ENCODE measurements around the gene RAF1. TPM values are rescaled to one million over a fixed set of nuclear protein-coding genes. Genes with fewer than 3 reads are reported as not detected.

The RAF1 gene
- total and polyA plus RNA-seq, 9 of the 15 experiments (the other 6 are each of a cell fraction or from before 2014, with no cell fraction given) = 28.0 to 183 (median 85.6) TPM

- no peak overlapping the region for H3K4me3 ChIP-seq
- peak overlapping the region in 1 of 2 experiments; percentile 82; a peak in 1 of 4 replicates for H3K9ac ChIP-seq (ENCODE audit: insufficient read depth in 1 of 2, low read depth in 2 of 2, low read length in 2 of 2)
- H3K9me1 ChIP-seq (ENCODE audit: control insufficient read depth, insufficient read depth, low read length) = peaks cover 7% of the 10 kb centered on the region
- no peak for TF ChIP-seq BDP1 (IDR thresholded peaks at IDR 0.05; ENCODE audit: insufficient read depth, insufficient read length)
- no peak for TF ChIP-seq ZNF41 (CRISPR knock-in tag; conservative IDR thresholded peaks at IDR 0.05)
- TF ChIP-seq KDM1A (IDR thresholded peaks at IDR 0.05) = peak; percentile 64 to 70; a peak in 3 of 4 replicates
- TF ChIP-seq HDAC1 (IDR thresholded peaks at IDR 0.05) = peak in 1 of 2 experiments; percentile 43; a peak in 1 of 4 replicates
- TF ChIP-seq, protein P1, sequence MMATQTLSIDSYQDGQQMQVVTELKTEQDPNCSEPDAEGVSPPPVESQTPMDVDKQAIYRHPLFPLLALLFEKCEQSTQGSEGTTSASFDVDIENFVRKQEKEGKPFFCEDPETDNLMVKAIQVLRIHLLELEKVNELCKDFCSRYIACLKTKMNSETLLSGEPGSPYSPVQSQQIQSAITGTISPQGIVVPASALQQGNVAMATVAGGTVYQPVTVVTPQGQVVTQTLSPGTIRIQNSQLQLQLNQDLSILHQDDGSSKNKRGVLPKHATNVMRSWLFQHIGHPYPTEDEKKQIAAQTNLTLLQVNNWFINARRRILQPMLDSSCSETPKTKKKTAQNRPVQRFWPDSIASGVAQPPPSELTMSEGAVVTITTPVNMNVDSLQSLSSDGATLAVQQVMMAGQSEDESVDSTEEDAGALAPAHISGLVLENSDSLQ (IDR thresholded peaks at IDR 0.05) = peak; percentile 66
- no peak for TF ChIP-seq NR2C2 (CRISPR knock-in tag; IDR thresholded peaks at IDR 0.05)
- no peak for TF ChIP-seq NR2C2 (tag; IDR thresholded peaks at IDR 0.05)
- TF ChIP-seq, protein P2, sequence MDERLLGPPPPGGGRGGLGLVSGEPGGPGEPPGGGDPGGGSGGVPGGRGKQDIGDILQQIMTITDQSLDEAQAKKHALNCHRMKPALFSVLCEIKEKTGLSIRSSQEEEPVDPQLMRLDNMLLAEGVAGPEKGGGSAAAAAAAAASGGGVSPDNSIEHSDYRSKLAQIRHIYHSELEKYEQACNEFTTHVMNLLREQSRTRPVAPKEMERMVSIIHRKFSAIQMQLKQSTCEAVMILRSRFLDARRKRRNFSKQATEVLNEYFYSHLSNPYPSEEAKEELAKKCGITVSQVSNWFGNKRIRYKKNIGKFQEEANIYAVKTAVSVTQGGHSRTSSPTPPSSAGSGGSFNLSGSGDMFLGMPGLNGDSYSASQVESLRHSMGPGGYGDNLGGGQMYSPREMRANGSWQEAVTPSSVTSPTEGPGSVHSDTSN (CRISPR knock-in tag; IDR thresholded peaks at IDR 0.05; ENCODE audit: low read depth) = no peak
- TF ChIP-seq, protein P2 (tag; conservative IDR thresholded peaks at IDR 0.05; ENCODE audit: low read depth) = peak; percentile 28; the same call in 1 of the 2 replicates
- no peak for TF ChIP-seq ZNF561 (CRISPR knock-in tag; conservative IDR thresholded peaks at IDR 0.05)
- no peak for TF ChIP-seq TAF7 (tag; IDR thresholded peaks at IDR 0.05)
- whole genome bisulfite sequencing (ENCODE audit: insufficient coverage, low coverage, missing lambda C conversion rate) = 37% methylated on average over 3 of the region's 3 CpGs
- H4K20me1 ChIP-seq (replicated peaks; ENCODE audit: control insufficient read depth, insufficient read depth, low read length) = peaks cover 51% of the 10 kb centered on the region
- no TSS peak for BruUV-seq (replicated peaks)
- CTCF ChIA-PET (ENCODE audit: low intra/inter-chr PET ratio) = no interaction called here
- DNase-seq (ENCODE audit: extremely low read depth in 1 of 4, low spot score in 3 of 4) (peak in 1 of 4 experiments; percentile 35), FAIRE-seq (no peak), ATAC-seq (no peak)
- no peak overlapping the region for H3K27ac ChIP-seq (ENCODE audit: extremely low read depth, low read depth, low read length)
- H3K27me3 ChIP-seq (ENCODE audit: control insufficient read depth in 2 of 2, insufficient read depth in 2 of 2, low read length in 2 of 2) = no peaks in the 10 kb centered on the region
- POLR2A ChIA-PET = interaction anchor here (1.1 to 1.6 kb wide), 4 partner anchors 9 to 273 kb away, joined by 3 to 4 read pairs (median 4); no protein-coding TSS in a partner anchor
- H3K79me2 ChIP-seq (ENCODE audit: control insufficient read depth, insufficient read depth, low read length) = peaks cover 74% of the 10 kb centered on the region
- peaks cover 2% of the 10 kb centered on the region; the same call in 1 of the 3 replicates for H3K36me3 ChIP-seq (ENCODE audit: control insufficient read depth, insufficient read depth, low read length)
- no peak overlapping the region for H2AFZ ChIP-seq (ENCODE audit: low read depth, low read length)
- in situ Hi-C loops (cut with MboI) = no loop called here
- peak overlapping the region; percentile 94; the same call in 1 of the 2 replicates for H3K4me2 ChIP-seq (ENCODE audit: insufficient read depth, low read length)
- H3K9me3 ChIP-seq (replicated peaks; ENCODE audit: control insufficient read depth, insufficient read depth, low read depth, low read length) = no peaks in the 10 kb centered on the region
- peaks cover 13 to 27% of the 10 kb centered on the region in 2 experiments for H3K4me1 ChIP-seq (replicated peaks in 1 of 2; ENCODE audit: control insufficient read depth in 2 of 2, insufficient read depth in 2 of 2, low read length in 2 of 2)
- intact Hi-C loops (cut with micrococcal nuclease) = loop anchor here (5.0 kb wide), 2 partner anchors 103 to 283 kb away; partner anchors contain the start of genes RAF1 and RPL32
Observed at GRCh38 chr3:12559520-12559919, 104.4 kb downstream of the RAF1 start.

All from K562 (cell line).